GM21367 (cell line): ENCODE measurements around the gene STAB2.

Experiments
- ATAC-seq: cut with Tn5 transposase; IDR thresholded peaks from one replicate; pipeline ENCODE4 v1.9.1; 2021; ENCODE audit not compliant: unreplicated experiment

STAB2 gene

GRCh38 chr12:103586791-103587370 is at the start of gene STAB2:
STAB2 (plus strand) TSS chr12:103587273; CDS start chr12:103587477, 204 bp downstream.
- no peak for ATAC-seq

DNA sequence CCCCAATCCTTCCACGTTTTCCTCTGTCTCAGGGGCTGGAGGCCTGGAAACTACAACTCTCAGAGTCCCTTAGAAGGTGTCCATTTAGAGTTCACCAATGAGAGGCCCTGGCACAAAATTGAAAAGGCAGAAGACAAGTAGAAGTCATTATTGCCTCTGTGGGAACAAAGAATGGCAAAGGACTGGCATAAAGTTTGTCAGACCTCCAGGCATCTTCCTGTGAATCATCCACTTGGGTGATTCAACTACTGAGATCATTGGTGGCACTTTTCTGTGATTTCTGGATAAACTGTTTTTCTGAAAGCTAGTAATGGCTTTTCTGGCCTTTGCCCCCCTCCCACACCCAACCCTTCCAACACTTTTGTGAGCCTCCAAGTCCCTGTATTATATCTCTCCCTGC is 48.7 kb upstream of the STAB2 start:
- no peak for ATAC-seq

- ATAC-seq = no peak
Measured at GRCh38 chr12:103540319-103540718, 46.8 kb upstream of the STAB2 start.

DNA sequence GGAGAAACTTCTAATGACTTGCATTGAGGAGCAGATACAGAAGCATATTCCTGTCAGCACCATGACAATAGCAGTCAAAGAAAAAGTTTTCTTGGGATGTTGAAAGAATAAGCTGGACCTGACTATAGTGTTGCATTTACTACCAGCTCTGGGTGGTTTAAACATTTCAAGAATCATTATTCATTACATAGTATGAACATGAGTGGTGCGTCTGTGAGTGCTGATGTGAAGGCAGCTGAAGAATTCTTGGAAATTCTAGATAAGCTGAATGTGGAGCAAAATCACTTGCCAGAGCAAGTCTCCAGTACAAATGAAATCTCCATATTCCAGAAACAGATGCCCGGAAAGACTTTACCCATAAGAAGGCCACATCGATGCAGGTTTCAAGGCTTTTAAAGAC is 45.0 kb upstream of the STAB2 start:
- ATAC-seq = no peak

GRCh38 chr12:103546959-103547358 is 40.1 kb upstream of the STAB2 start:
- ATAC-seq = no peak

DNA sequence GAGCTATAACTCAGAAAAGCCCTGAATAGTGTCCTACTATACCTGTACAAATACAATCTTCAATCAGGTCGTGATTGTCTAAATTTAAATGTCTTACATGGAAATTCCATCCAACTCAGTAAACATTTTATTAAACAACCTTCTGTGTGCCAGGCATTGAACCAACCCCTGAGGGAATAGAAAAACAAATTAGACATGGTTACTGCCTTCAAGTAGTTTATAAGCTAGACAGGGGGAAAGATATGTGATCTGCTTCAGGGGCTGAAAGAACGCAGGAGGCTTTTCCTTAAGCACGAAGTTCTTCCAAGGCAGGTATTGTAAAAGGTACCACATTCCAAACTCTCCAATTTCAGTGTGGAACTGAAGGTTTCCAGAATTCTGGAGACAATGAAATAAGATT is 39.7 kb upstream of the STAB2 start:
- no peak for ATAC-seq

GRCh38 chr12:103547929-103548328 is 39.1 kb upstream of the STAB2 start:
- ATAC-seq = no peak

DNA sequence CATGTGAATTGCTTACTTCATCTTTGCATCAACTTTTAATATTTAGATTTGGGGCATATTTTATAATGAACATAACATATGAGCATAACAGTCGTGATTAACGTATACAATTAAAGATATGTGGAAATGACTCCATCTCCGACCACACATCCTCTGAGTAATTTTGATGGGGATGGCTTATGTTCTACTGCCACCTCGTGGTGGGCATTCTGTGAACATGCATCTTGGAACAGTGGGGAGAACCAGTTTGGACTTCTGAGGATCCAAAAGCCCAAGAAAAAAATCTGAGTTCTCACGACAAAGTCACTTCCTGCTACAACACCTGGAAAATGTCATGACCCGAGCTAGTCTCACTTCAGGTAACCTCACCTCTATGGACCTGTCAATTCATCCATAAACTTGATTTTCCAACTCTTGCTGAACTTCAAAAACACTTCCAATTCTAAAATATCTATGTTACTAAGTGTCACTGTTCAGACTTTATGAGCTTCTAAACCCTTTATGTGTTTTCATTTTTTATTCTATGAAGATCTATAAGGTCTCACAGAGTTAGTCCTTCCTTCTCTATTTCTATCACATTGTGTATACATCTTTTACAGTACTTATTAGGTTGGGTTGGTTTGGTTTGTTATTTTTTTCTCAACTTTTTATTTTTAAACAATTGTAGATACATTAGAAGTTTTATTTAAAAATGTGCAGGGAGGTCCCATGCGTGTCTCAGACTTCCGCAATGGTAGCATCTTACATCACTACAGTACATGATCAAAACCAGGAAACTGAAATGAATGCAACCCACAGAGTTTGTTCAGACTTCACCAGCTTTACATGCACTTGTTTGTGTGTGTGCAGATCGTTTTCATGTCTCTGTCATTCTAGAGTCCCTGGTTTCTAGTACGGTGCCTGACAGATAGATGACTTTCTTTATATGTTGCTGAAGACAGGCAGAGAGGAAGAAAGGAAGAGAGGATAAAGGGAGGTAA is 38.2 kb upstream of the STAB2 start:
- ATAC-seq = peak; percentile 65

GRCh38 chr12:103556890-103557627 is 30.0 kb upstream of the STAB2 start:
- ATAC-seq = no peak

- ATAC-seq = no peak
Measured at GRCh38 chr12:103557628-103558010, 29.5 kb upstream of the STAB2 start.

GRCh38 chr12:103558879-103559278 is 28.2 kb upstream of the STAB2 start:
- no peak for ATAC-seq

DNA sequence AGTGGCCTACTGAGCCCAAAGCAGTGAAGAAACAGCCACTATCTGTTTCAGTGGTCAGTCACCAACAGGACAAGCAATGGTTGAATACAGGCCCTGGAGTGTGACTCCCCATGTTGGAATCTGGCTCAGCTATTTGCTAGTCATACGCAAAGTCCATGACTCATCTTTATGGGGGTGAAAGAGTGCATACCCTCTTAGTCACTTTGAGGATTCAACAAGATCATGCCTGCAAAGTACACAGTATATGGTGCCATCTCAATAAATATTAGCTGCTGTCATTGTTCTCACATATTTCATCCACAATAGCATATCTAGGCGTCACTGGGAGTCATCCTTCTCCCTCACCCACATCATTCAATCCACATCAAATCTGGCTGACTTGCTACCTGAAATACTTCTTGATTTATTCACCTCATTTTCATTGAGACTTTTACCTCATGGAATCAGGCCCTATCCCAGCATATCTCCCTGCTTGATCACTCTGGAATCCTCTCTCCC is 26.4 kb upstream of the STAB2 start:
- no peak for ATAC-seq

DNA sequence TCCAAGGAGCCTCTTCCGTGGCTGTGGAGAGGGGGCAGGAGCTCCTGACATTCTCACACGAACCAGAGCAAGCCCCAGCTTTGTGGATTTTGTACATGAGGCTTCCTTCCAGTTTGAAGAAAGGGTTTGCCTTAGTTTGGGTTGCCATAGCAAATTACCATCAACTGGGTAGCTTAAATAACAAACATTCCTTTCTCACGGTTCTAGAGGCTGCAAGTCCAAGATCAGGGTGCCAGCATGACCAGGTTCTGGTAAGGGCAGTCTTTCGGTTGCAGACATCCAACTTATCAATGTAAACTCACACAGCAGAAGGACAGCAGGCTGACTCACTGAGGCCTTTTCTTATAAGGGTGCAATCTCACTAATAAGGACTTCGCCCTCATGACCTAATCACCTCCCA is 25.9 kb upstream of the STAB2 start:
- ATAC-seq = no peak

GRCh38 chr12:103566398-103566797 is 20.7 kb upstream of the STAB2 start:
- no peak for ATAC-seq

DNA sequence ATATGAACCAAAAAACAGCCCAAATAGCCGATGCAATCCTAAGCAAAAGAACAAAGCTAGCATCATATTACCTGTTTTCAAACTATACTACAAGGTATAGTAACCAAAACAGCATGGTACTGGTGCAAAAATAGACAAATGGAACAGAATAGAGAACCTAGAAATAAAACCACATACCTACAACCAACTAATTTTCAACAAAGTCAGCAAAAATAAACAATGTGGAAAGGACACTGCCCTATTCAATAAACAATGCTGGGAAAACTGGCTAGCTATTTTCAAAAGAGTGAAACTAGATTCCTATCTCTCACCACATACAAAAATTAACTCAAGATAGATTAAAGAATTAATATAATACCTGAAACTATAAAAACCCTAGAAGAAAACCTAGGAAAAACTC is 17.8 kb upstream of the STAB2 start:
- ATAC-seq = no peak

- ATAC-seq = no peak
Measured at GRCh38 chr12:103571286-103571685, 15.8 kb upstream of the STAB2 start.

- ATAC-seq = no peak
Measured at GRCh38 chr12:103572312-103573045, 14.6 kb upstream of the STAB2 start.

DNA sequence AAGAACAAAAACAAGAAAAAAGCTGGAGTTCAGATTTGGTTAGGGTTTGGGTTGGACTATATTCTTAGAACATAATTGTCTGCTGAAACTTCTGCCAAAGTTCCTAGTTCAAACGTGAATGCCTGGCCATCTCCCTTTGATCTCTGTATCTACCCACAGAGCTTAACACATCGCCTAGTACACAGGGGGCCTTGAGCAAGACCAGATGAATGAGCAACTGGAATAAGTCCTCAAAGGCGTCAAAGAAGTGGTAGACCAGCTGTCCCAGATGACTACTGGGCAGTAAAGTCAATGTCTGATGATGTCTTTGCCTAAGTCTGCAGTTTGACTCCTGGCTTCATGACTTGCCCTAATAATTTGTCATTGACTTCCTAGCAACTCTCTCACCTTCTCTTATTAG is 13.9 kb upstream of the STAB2 start:
- ATAC-seq = no peak

- no peak for ATAC-seq
Measured at GRCh38 chr12:103578926-103579325, 8.1 kb upstream of the STAB2 start.

DNA sequence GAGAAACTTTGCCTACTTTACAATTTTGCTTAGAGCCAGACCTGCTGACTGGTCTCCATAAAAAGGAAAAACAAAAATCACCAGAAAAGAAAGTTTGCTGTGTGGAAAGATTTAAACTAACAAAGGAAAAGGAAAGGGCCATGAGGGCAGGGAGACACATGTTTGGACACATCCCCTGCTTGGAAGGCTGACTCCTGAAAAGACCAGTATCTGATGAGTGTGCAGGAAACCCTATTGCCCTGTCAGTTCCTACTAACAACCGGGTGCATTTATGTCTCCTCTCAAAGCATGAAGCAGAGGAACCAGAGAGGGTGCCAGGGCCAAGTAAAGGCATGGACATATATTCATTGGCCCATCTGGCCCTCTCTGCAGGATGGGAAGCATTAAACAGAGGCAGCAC is 7.0 kb upstream of the STAB2 start:
- ATAC-seq = no peak

- no peak for ATAC-seq
Measured at GRCh38 chr12:103583008-103583407, 4.1 kb upstream of the STAB2 start.
